Caki2 (cell line): Measurements from ENCODE around the gene HHAT. TPM values are rescaled to one million over a fixed set of nuclear protein-coding genes. Genes with fewer than 3 reads are reported as not detected.
"Not testable (repeated sequence)": the region's sequence is repeated elsewhere in the genome, so short reads cannot be mapped to it uniquely, and the experiment has no call there.

Experiments used
- DNase-seq: peaks from one replicate; pipeline ENCODE4 v3.0.0-alpha.2; 2015; ENCODE audit warnings: low read depth
- in situ Hi-C: cut with HindIII; loops from 2 replicates; pipeline ENCODE4 v1.10.0; 2016; ENCODE audit warnings: low sequenced_read_pairs, low pct_unique_long_range_greater_than_20kb, mixed read lengths
- total RNA-seq: library from RNA; depleted of rRNA; stranded (reverse); fragments of >200 nt; shearing (Covaris generic); gene quantifications from 2 replicates; pipeline ENCODE4 v1.2.3, GENCODE V29; 2014; ENCODE audit warnings: low replicate concordance

Gene HHAT
- total RNA-seq, 1 experiment from 2014 or later = 6.2 TPM

DNA sequence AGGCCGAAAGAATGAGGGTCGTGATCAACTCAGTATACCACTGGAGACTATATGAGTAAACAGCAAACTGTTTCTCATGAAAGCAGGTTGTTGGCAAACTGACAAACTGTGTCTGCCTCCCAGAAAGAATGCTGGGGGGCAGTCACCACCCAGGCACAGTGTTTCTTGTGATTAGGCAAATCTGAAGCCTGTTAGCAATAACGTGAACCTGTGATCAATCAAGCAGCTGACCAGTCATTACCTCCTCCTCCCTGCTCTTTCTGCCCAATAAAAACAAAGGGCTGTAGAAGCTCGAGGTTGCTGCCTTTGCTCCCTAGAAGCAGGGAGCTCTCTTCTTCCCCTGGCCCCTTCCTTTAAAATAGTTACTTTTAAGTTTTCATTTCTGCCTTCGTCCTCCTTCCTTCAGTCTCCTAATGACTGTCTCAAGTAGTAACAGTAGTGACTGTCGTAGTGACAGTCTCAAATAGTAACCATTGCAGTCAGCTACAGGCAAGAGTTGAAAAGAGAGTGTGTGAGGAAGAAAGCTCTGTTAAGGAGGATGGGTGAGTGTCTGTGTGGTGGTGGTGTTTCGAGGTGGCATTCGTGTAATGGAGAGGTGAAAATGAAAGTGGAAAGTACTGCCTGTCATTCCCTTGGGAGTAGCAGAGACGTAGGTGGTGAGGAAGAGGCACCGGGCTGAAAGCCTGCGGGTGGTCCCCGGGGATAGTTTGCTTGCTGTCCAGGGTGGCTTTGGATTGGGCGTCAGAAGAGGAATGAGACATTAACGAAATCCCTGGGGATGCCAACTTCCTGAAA lies 14.5 kb downstream of the HHAT start:
- DNase-seq = no peak
- in situ Hi-C loops = no loop called here

GRCh38 chr1:210344706-210345105 lies 16.0 kb downstream of the HHAT start:
- in situ Hi-C loops = no loop called here
- DNase-seq = no peak

GRCh38 chr1:210347112-210347511 lies 18.4 kb downstream of the HHAT start:
- DNase-seq = no peak
- in situ Hi-C loops = no loop called here

GRCh38 chr1:210351496-210351895 lies 22.8 kb downstream of the HHAT start:
- no peak for DNase-seq
- in situ Hi-C loops = no loop called here

GRCh38 chr1:210352575-210352974 lies 23.9 kb downstream of the HHAT start:
- in situ Hi-C loops = no loop called here
- no peak for DNase-seq

GRCh38 chr1:210354305-210354704 lies 25.6 kb downstream of the HHAT start:
- in situ Hi-C loops, DNase-seq: not testable (repeated sequence)

- DNase-seq = no peak
- in situ Hi-C loops = no loop called here
These were observed 29.9 kb downstream of the HHAT start for GRCh38 chr1:210358626-210359025.

DNA sequence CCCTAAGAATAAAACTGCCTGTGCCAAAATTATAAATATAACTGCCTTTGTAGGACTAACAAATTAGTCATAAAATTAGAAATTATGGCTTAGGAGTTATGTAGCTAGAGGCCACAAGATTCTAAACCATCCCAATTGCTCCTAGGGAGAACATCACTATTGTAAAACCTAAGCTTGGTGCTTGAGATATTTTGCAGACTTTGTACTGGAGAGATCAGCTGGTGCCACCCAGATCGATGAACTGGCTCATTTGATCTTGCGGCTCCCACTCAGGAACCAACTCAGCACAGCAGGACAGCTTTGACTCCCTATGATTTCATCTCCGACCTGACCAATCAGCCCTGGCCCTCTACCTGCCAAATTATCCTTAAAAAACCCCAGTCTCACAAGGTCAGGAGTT lies 30.6 kb downstream of the HHAT start:
- no peak for DNase-seq
- in situ Hi-C loops = no loop called here

- in situ Hi-C loops = no loop called here
- peak; percentile 37 for DNase-seq
These were observed 32.3 kb downstream of the HHAT start for GRCh38 chr1:210360852-210361477.

DNA sequence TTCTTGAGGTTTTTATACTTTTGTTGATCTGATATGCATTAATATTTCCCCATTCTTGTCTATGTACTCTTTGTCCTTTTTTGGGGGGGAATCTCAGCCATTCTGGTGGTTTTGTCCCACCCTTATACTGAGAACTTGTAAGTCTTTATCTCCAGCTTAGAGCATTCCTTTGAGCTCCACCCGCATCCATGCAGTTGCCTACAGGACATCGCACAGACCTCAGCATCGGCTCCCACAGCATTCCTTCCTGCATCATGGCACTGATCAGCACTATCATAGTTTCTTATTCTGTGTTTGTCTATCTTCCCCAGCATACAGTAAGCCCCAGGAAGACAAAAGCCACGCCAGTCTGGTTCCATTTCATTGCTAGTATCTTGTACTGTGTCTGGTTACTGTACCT lies 33.0 kb downstream of the HHAT start:
- in situ Hi-C loops = no loop called here
- DNase-seq = no peak

- DNase-seq = no peak
- in situ Hi-C loops = no loop called here
These were observed 33.8 kb downstream of the HHAT start for GRCh38 chr1:210362526-210362925.

DNA sequence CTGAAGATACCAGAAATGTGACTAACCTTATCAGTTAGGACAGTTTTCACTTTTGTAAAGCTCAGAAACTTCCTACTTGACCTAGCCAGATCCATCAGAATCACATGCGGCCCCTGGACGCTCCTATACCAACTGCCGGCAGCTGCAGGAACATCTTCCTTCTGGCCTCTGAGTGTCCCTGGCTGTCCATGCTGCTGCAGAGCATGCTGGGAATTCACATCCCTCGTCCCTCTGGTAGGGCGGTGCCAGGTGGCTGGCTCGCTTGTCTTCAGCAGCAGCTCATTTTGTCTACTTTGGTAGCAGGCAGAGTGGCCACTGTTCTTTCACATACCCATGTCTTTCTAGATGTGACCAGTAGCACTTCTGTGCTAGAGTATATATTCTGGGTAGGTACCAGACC lies 34.4 kb downstream of the HHAT start:
- in situ Hi-C loops = no loop called here
- no peak for DNase-seq

- in situ Hi-C loops = no loop called here
- no peak for DNase-seq
These were observed 35.8 kb downstream of the HHAT start for GRCh38 chr1:210364479-210364878.

GRCh38 chr1:210366767-210367166 lies 38.1 kb downstream of the HHAT start:
- in situ Hi-C loops = no loop called here
- no peak for DNase-seq

GRCh38 chr1:210367566-210367965 lies 38.9 kb downstream of the HHAT start:
- DNase-seq = no peak
- in situ Hi-C loops = no loop called here

DNA sequence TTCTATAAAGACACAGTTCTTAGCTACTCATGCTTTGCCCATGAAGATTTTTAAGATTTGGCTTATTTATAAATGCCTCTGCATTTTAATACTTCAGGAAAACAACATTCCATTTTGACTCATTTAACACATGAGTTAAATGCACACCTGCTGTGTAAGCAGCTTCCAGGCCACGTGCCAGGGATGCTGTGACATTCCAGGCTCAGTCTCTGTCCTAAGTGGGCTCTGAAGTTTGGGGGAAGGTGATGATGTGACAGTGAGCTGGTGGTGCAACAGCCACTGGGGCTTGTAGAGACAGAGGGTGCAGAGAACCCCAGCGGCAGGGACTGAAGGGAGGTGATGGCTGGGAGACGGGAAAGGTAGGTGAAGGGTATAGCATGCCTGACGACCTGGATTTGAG lies 40.7 kb downstream of the HHAT start:
- no peak for DNase-seq
- in situ Hi-C loops = no loop called here

DNA sequence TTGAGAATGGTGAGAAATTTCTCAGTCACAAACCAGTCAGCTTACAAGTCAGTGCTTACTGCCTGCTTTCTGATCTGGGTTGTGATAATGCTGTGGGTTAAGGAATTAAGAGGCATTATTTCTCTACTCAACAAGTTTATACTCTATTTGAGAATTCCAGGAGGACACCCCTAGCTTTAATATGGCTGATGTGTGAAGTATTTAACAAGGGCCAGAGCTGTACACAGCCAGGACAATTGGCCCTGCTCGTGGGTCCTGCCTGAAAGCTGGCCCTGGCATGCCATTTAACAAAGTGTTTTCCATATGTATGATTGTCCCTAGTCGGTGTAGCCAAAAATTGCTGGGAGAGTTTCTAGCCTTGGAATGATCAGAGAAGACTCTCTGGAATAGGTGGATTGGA lies 43.2 kb downstream of the HHAT start:
- in situ Hi-C loops = no loop called here
- no peak for DNase-seq

DNA sequence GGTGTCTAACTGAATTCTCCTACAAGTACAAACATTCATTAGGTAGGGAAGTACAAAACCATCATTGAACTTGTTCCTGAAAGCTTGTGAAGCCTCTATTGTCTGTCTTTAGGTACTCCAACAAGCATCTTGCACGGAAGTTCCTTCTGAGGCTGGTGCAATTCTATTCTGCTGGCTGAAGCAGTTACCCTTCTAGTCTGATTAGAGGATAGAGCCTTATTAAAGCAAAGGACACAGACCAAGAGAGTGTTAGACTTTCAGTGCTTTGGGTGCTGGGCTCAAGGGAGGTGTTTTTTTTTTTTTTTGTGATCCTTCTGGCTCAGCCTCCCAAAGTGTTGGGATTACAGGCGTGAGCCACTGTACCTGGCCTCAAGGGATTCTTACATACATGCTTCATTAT lies 43.8 kb downstream of the HHAT start:
- no peak for DNase-seq
- in situ Hi-C loops = no loop called here

DNA sequence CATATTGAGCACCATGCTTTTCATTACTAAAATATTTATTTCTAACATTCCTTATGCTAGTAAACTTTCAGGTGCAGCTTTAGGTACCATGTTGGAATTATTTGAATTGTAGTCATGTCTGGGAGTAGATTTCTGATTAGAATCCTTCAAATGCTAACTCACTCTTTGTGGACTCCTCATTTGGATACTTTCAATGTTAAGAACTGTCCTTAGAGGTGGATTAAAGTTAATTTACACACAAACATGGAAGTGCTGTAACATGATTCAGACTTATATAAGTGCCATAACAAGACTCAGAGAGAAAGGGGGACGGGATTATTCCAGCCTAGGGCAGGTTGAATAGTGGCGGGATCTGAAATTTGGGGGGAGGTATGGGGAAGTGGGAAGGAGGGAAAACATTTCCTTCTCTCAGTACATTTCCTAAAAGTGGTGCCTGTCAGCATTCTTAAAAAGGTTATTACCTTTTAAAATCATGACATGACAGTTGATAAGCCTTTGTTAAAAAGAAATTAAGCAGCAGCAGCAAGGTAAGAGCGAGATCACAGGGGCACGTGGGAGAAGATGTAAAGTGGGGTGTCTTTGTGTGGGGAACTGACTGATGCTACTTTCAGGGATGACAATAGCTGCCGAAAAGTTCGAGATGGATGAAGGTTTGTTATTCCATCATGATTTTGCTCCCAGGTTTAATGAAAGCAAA lies 44.4 kb downstream of the HHAT start:
- no peak for DNase-seq
- in situ Hi-C loops = no loop called here

GRCh38 chr1:210373628-210373877 lies 44.9 kb downstream of the HHAT start:
- in situ Hi-C loops = no loop called here

More at GRCh38 chr1:210373628-210373877, 44.9 kb downstream of the HHAT start:
- DNase-seq = no peak
